Cardiac fibroblast (primary cell): ENCODE data around the gene ATG10.
"Not testable (repeated sequence)": the region's sequence is repeated elsewhere in the genome, so short reads cannot be mapped to it uniquely, and the experiment has no call there.

Experiments
- DNase-seq, 2 donors: peaks; one replicate each; pipeline versions ENCODE4 v3.0.0 to v3.0.0-alpha.2; 2010; ENCODE audit warnings: low read depth in 2 of 2
- H3K4me3 ChIP-seq, 2 donors: replicated peaks in 1 of 2; 1 replicate in 1 of 2; 2 replicates in 1 of 2; pipeline ENCODE4 v1.5.1; 2011; ENCODE audit warnings: low read depth in 2 of 2, low read length in 2 of 2, mild to moderate bottlenecking in 2 of 2, moderate library complexity in 1 of 2
- TF ChIP-seq, protein P1 (sequence below): IDR thresholded peaks from one replicate; pipeline ENCODE4 v1.5.1; 2011; ENCODE audit warnings: low read depth, mild to moderate bottlenecking, low read length, inconsistent platforms

ATG10 gene

DNA sequence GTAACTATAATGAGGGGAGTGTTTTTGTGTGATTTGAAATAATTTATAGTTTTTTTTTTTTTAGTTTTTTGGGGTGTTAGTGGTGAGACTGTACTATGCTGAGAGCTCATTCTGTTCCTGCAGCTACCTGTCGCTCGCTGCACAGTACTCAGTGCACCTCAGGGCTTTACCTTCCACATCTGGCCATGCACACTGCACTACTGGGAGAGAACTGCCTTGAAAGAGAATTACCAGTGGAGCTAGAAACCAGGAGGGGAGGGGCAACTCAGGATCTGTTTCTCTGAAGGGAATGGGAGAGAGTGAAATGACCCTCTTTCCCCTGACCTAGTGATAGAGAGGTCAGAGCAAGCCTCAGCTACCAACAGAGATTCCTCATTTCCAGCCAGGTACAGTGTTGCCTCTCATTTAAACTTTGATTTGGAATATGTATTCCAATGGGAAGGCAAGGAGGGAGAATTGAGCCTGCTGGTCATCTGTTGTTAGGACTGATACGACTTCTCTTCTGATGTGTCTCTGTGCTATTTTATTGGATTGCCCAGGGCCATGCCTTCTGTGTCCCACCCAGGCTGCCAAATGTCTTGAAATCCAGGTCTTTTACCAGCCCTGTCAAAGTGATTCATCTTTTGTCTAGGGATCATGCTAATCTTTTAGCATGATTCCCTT lies 8.9 kb downstream of the ATG10 start:
- TF ChIP-seq, protein P1, sequence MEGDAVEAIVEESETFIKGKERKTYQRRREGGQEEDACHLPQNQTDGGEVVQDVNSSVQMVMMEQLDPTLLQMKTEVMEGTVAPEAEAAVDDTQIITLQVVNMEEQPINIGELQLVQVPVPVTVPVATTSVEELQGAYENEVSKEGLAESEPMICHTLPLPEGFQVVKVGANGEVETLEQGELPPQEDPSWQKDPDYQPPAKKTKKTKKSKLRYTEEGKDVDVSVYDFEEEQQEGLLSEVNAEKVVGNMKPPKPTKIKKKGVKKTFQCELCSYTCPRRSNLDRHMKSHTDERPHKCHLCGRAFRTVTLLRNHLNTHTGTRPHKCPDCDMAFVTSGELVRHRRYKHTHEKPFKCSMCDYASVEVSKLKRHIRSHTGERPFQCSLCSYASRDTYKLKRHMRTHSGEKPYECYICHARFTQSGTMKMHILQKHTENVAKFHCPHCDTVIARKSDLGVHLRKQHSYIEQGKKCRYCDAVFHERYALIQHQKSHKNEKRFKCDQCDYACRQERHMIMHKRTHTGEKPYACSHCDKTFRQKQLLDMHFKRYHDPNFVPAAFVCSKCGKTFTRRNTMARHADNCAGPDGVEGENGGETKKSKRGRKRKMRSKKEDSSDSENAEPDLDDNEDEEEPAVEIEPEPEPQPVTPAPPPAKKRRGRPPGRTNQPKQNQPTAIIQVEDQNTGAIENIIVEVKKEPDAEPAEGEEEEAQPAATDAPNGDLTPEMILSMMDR, result no peak
- no peak for DNase-seq
- no peak overlapping the region for H3K4me3 ChIP-seq

DNA sequence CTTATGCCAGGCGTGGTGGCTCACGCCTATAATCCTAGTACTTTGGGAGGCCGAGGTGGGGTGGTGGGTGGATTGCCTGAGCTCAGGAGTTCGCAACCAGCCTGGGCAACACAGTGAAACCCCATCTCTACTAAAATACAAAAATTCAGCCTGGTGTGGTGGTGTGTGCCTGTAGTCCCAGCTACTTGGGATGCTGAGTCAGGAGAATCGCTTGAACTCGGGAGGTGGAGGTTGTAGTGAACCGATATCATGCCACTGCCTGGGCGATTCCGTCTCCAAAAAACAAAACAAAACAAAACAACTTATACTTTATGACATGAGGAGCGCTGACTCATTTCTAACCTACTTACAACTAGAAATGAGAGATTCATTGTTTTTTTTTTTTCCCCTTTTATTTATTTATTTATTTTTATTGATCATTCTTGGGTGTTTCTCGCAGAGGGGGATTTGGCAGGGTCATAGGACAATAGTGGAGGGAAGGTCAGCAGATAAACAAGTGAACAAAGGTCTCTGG lies 10.4 kb downstream of the ATG10 start:
- not testable (repeated sequence) for DNase-seq, H3K4me3 ChIP-seq

DNA sequence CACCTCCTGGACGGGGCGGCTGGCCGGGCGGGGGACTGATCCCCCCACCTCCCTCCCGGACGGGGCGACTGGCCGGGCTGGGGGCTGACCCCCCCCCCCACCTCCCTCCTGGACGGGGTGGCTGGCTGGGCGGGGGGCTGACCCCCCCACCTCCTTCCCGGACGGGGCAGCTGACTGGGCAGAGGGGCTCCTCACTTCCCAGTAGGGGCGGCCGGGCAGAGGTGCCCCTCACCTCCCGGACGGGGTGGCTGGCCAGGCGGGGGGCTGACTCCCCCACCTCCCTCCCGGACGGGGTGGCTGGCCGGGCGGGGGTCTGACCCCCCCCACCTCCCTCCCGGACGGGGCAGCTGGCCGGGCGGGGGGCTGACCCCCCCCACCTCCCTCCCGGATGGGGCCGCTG lies 11.3 kb downstream of the ATG10 start:
- not testable (repeated sequence) for H3K4me3 ChIP-seq, DNase-seq

DNA sequence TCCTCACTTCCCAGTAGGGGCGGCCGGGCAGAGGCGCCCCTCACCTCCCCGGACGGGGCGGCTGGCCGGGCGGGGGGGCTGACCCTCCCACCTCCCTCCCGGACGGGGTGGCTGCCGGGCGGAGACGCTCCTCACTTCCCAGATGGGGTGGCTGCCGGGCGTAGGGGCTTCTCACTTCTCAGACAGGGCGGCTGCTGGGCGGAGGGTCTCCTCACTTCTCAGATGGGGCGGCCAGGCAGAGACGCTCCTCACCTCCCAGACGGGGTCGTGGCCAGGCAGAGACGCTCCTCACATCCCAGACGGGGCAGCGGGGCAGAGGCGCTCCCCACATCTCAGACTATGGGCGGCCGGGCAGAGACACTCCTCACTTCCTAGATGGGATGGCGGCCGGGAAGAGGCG lies 11.7 kb downstream of the ATG10 start:
- H3K4me3 ChIP-seq, DNase-seq: not testable (repeated sequence)

DNA sequence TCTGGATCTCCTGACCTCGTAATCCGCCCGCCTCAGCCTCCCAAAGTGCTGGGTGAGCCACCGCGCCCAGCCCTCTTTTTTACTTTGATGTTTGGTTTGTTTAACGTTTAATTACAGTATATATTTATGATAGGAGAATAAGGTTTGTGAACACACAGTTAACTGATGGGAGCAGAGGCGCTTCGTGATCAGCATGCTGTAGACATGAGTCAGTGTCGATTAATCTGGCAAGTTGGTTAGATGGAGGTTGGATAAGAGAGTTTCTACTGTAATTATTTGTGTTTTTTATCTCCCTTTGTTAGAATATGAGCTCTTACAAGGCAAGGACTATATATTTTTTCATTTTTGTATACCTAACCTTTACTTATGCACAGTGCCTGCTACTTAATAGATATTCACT lies 14.3 kb downstream of the ATG10 start:
- DNase-seq, result no peak
- H3K4me3 ChIP-seq, result no peak overlapping the region
- TF ChIP-seq, protein P1, result no peak

DNA sequence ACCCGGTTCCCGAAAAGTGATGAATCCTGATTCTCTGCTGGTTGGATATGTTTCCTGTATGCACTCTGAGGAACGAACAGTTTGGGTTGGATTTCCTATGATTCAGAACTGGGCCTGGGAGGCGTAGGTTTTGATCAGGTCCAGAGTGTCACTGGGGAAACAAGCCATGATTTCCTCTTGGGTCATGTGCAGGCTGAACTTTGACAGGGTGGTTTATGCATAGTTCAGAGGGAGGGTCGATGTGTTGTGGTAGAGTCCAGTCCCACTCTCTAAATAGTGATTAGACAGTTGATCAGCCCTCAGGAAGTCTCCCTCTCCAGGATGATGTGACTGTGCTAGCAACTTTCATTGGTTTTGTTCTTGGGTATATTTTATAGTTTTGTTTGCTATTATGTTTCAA lies 17.4 kb downstream of the ATG10 start:
- DNase-seq, result no peak
- no peak overlapping the region for H3K4me3 ChIP-seq
- TF ChIP-seq, protein P1, result no peak

DNA sequence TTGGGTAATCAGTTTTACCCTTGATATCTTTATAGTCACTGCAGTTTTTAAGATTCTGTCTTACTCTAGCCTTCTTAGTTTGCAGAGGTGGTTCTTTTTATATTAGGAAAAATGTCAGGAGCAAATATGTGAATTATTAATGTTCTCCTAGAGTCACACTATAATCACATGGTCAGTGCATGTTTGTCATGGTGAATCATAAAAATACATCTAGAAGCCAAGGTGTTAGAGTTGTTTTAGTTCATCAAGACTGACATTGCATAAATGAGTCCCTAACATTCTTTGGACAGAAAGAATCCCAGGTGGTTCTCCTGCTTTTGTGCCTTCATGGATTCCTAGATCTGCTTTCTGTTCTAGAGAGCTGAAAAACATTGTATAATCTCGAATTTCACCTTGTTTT lies 22.9 kb downstream of the ATG10 start:
- H3K4me3 ChIP-seq, result no peak overlapping the region
- TF ChIP-seq, protein P1, result no peak
- peak in 1 of 2 donors; percentile 33 for DNase-seq

DNA sequence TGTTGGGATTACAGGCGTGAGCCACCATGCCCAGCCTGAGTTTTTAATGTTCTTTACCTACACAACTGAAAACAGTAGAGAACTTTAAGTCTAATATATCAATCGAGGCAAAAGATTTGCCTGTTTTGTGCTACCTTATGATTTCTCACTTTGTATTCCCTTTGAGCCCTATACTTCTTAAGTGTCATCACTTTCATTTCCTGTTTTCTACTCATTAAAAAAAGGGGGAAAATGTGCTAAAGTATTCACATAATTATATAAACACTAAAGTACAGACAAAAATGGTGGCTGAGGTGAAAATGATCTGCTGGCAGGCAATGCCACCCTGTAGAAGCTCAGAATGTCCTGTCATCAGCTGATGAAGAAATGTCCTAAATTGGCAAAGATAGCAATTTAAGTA lies 23.6 kb downstream of the ATG10 start:
- TF ChIP-seq, protein P1, result no peak
- DNase-seq, result no peak
- H3K4me3 ChIP-seq, result no peak overlapping the region
